ENCODE measurements around the gene CNIH3. TPM values are rescaled to one million over a fixed set of nuclear protein-coding genes. Genes with fewer than 3 reads are reported as not detected.

CNIH3 gene
- total RNA-seq, 3 donors from 2014 or later (not counting 1 experiment from before 2014, with no cell fraction given): 2.8 to 5.4 (median 5.0) TPM

GRCh38 chr1:224670506-224670905 lies 54.4 kb downstream of the CNIH3 start:
- WGBS (ENCODE audit: insufficient coverage): 60% methylated on average over 1 of the region's 1 CpG
- H3K36me3 Mint-ChIP-seq: no peaks in the 10 kb centered on the region
- no peak overlapping the region for H3K4me3 Mint-ChIP-seq
- Histone ChIP-seq H3K4me3 (ENCODE audit: low read length) (no peak overlapping the region), H3K27ac (ENCODE audit: low read length) (no peak overlapping the region), H3K36me3 (ENCODE audit: control insufficient read depth, insufficient read depth, low read length) (no peaks in the 10 kb centered on the region), H3K9me3 (ENCODE audit: control insufficient read depth, insufficient read depth, low read length) (no peaks in the 10 kb centered on the region), H3K27me3 (ENCODE audit: control insufficient read depth, insufficient read depth, low read length) (no peaks in the 10 kb centered on the region), H3K4me1 (ENCODE audit: control insufficient read depth, insufficient read depth, low read length) (no peaks in the 10 kb centered on the region)
- TF ChIP-seq CTCF (IDR thresholded peaks at IDR 0.05): no peak
- peaks cover 0 to 13% of the 10 kb centered on the region in 2 donors for H3K27me3 Mint-ChIP-seq (ENCODE audit: low read depth in 2 of 2)
- ATAC-seq (no peak), DNase-seq (no peak)
- H3K4me1 Mint-ChIP-seq: no peaks in the 10 kb centered on the region
- no peaks in the 10 kb centered on the region for H3K9me3 Mint-ChIP-seq
- H3K27ac Mint-ChIP-seq: no peak overlapping the region
- intact Hi-C loops (cut with micrococcal nuclease): no loop called here

DNA sequence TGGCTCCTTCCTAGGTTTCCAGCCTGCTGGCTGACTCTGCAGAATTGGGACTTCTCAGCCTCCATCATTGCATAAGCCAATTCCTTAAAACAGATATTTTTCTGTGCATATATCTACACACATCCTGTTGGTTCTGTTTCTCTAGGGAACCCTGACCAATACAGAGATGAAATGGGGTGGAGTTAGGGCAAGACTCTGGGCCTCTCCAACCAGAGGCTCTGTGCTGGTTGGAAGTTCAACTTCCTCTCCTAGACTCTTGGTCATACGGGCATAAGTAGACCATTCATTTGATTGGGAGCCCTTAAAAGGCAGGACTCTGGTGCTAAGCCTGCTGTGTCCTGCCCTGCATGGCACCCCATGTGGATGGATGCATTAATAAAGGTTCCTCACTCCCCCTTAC lies 55.0 kb downstream of the CNIH3 start:
- Mint-ChIP-seq H3K9me3 (no peaks in the 10 kb centered on the region), H3K27ac (no peak overlapping the region), H3K4me1 (no peaks in the 10 kb centered on the region), H3K36me3 (no peaks in the 10 kb centered on the region), H3K27me3 (ENCODE audit: low read depth in 2 of 2) (peaks cover 0 to 13% of the 10 kb centered on the region in 2 donors), H3K4me3 (no peak overlapping the region)
- H3K27me3 ChIP-seq (ENCODE audit: control insufficient read depth, insufficient read depth, low read length): no peaks in the 10 kb centered on the region
- 45% methylated on average over 1 of the region's 1 CpG for WGBS (ENCODE audit: insufficient coverage)
- H3K36me3 ChIP-seq (ENCODE audit: control insufficient read depth, insufficient read depth, low read length): no peaks in the 10 kb centered on the region
- no peak for TF ChIP-seq CTCF (IDR thresholded peaks at IDR 0.05)
- H3K9me3 ChIP-seq (ENCODE audit: control insufficient read depth, insufficient read depth, low read length): no peaks in the 10 kb centered on the region
- intact Hi-C loops (cut with micrococcal nuclease): no loop called here
- ATAC-seq: no peak
- H3K27ac ChIP-seq (ENCODE audit: low read length): no peak overlapping the region
- no peak overlapping the region for H3K4me3 ChIP-seq (ENCODE audit: low read length)
- DNase-seq: no peak
- no peaks in the 10 kb centered on the region for H3K4me1 ChIP-seq (ENCODE audit: control insufficient read depth, insufficient read depth, low read length)

DNA sequence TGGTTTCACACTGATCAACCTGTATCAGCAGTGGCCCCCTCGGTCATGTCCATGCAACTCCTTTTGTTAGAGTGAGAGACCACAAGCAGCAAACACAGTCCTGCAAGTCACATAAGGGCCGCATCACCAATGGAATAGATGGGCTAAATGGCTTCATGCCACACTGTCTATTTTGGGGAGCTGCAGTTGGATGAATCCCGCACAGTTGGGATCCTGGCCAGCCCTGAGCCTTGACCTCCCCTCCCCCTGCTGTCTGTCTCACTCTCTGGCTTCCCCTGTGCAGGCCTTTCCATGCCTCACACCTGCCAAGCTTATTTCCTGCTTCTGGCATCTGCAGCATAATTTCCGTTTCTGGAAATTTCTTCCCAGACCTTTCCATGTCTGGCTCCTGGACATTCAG lies 57.0 kb downstream of the CNIH3 start:
- intact Hi-C loops (cut with micrococcal nuclease): no loop called here
- Histone ChIP-seq H3K4me1 (ENCODE audit: control insufficient read depth, insufficient read depth, low read length) (no peaks in the 10 kb centered on the region), H3K36me3 (ENCODE audit: control insufficient read depth, insufficient read depth, low read length) (no peaks in the 10 kb centered on the region), H3K27me3 (ENCODE audit: control insufficient read depth, insufficient read depth, low read length) (no peaks in the 10 kb centered on the region), H3K27ac (ENCODE audit: low read length) (no peak overlapping the region), H3K9me3 (ENCODE audit: control insufficient read depth, insufficient read depth, low read length) (no peaks in the 10 kb centered on the region), H3K4me3 (ENCODE audit: low read length) (no peak overlapping the region)
- 86% methylated on average over 4 of the region's 4 CpGs for WGBS (ENCODE audit: insufficient coverage)
- no peak overlapping the region for H3K27ac Mint-ChIP-seq
- H3K4me3 Mint-ChIP-seq: no peak overlapping the region
- H3K4me1 Mint-ChIP-seq: no peaks in the 10 kb centered on the region
- ATAC-seq (no peak), DNase-seq (no peak)
- H3K36me3 Mint-ChIP-seq: no peaks in the 10 kb centered on the region
- no peaks in the 10 kb centered on the region for H3K9me3 Mint-ChIP-seq
- H3K27me3 Mint-ChIP-seq (ENCODE audit: low read depth in 2 of 2): peaks cover 0 to 10% of the 10 kb centered on the region in 2 donors
- no peak for TF ChIP-seq CTCF (IDR thresholded peaks at IDR 0.05)

GRCh38 chr1:224675590-224675989 lies 59.5 kb downstream of the CNIH3 start:
- no peaks in the 10 kb centered on the region for H3K4me1 ChIP-seq (ENCODE audit: control insufficient read depth, insufficient read depth, low read length)
- Mint-ChIP-seq H3K27ac (no peak overlapping the region), H3K9me3 (no peaks in the 10 kb centered on the region), H3K36me3 (no peaks in the 10 kb centered on the region), H3K4me3 (no peak overlapping the region), H3K27me3 (ENCODE audit: low read depth in 2 of 2) (peaks cover 0 to 7% of the 10 kb centered on the region in 2 donors), H3K4me1 (no peaks in the 10 kb centered on the region)
- ATAC-seq: no peak
- DNase-seq: no peak
- H3K36me3 ChIP-seq (ENCODE audit: control insufficient read depth, insufficient read depth, low read length): no peaks in the 10 kb centered on the region
- no peaks in the 10 kb centered on the region for H3K9me3 ChIP-seq (ENCODE audit: control insufficient read depth, insufficient read depth, low read length)
- no peak for TF ChIP-seq CTCF (IDR thresholded peaks at IDR 0.05)
- intact Hi-C loops (cut with micrococcal nuclease): no loop called here
- H3K27me3 ChIP-seq (ENCODE audit: control insufficient read depth, insufficient read depth, low read length): no peaks in the 10 kb centered on the region
- no peak overlapping the region for H3K4me3 ChIP-seq (ENCODE audit: low read length)
- no peak overlapping the region for H3K27ac ChIP-seq (ENCODE audit: low read length)
- 89% methylated on average over 1 of the region's 2 CpGs for WGBS (ENCODE audit: insufficient coverage)
